ENCODE data around the gene CYP3A7. TPM values are rescaled to one million over a fixed set of nuclear protein-coding genes. Genes with fewer than 3 reads are reported as not detected.
A peak's percentile ranks its signal among the peaks of the same experiment; 100 is the strongest.

The CYP3A7 gene
- total and polyA plus RNA-seq, 9 of the 15 experiments (the other 6 are each of a cell fraction or from before 2014, with no cell fraction given), result 0.20 TPM; not detected in 8

GRCh38 chr7:99762680-99763327, 27.8 kb upstream of the CYP3A7 start (continued):
- no peak for TF ChIP-seq CHD7 (IDR thresholded peaks at IDR 0.05; ENCODE audit: low read depth, low read length)
- peak; percentile 6; the same call in 1 of the 2 replicates for TF ChIP-seq NCOR1 (IDR thresholded peaks at IDR 0.05)
- peak; percentile 30; the same call in 1 of the 2 replicates for TF ChIP-seq TAL1 (IDR thresholded peaks at IDR 0.05)
- TF ChIP-seq BRF2 (IDR thresholded peaks at IDR 0.05; ENCODE audit: borderline replicate concordance, insufficient read depth, insufficient read length), result no peak
- TF ChIP-seq, protein P1, sequence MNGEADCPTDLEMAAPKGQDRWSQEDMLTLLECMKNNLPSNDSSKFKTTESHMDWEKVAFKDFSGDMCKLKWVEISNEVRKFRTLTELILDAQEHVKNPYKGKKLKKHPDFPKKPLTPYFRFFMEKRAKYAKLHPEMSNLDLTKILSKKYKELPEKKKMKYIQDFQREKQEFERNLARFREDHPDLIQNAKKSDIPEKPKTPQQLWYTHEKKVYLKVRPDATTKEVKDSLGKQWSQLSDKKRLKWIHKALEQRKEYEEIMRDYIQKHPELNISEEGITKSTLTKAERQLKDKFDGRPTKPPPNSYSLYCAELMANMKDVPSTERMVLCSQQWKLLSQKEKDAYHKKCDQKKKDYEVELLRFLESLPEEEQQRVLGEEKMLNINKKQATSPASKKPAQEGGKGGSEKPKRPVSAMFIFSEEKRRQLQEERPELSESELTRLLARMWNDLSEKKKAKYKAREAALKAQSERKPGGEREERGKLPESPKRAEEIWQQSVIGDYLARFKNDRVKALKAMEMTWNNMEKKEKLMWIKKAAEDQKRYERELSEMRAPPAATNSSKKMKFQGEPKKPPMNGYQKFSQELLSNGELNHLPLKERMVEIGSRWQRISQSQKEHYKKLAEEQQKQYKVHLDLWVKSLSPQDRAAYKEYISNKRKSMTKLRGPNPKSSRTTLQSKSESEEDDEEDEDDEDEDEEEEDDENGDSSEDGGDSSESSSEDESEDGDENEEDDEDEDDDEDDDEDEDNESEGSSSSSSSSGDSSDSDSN (IDR thresholded peaks at IDR 0.05; ENCODE audit: borderline replicate concordance in 1 of 2, low read depth in 2 of 2, low read length in 2 of 2), result peak in 1 of 2 experiments; percentile 91; a peak in 2 of 4 replicates
- TF ChIP-seq HMBOX1 (IDR thresholded peaks at IDR 0.05), result 0 out of 2 replicates have a peak, but pooled peaks have one; percentile 67
- 0 out of 4 replicates have a peak, but pooled peaks of 1 of the 2 experiments have one; percentile 36 for TF ChIP-seq HDAC1 (IDR thresholded peaks at IDR 0.05)
- 0 out of 4 replicates have a peak, but pooled peaks of 1 of the 2 experiments have one; percentile 14 for TF ChIP-seq RAD21 (CRISPR knock-in tag; conservative IDR thresholded peaks at IDR 0.05 in 1 of 2, IDR thresholded peaks at IDR 0.05 in 1 of 2)
